ENCODE results near the gene ERI3.
"Not testable (repeated sequence)": the region's sequence is repeated elsewhere in the genome, so short reads cannot be mapped to it uniquely, and the experiment has no call there.

ERI3 gene

DNA sequence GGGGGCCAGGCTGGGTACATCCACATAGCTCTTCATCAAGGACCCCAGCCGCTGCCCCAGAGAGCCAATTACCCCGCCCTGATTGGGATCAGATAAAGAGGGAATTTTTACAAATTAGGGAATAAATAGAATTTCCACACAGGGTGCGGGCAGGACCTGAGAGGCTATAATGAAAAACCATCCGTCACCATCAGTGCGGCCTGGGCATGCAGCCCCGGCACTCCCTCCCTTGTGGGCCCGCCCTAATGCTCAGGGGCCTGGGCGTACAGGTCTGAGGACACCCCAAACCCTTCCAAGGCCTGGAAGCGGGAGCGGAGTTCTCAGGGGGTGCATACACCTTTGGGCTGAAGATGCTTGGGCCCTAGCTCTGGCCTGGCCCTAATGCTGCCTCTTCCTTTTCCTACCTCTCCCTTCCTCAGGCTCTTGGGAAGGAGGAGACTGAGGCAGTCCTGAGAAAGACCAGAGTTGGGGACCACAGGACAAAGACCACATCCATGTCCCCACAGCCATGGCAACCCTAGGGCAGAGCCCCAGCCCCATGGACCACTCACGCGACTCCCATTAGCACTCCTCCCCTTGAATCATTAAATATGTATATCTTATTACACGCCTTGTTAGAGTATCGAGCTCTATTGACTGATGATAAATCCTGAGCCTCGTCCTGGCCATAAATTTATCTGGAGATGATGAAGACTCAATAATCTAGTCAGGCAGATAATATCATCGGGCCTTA lies 125.5 kb downstream of the ERI3 start:
- DNase-seq = no peak

- no peak for DNase-seq
These were observed 126.8 kb downstream of the ERI3 start for GRCh38 chr1:44228218-44228617.

GRCh38 chr1:44227211-44227610 lies 127.8 kb downstream of the ERI3 start:
- no peak for DNase-seq

DNA sequence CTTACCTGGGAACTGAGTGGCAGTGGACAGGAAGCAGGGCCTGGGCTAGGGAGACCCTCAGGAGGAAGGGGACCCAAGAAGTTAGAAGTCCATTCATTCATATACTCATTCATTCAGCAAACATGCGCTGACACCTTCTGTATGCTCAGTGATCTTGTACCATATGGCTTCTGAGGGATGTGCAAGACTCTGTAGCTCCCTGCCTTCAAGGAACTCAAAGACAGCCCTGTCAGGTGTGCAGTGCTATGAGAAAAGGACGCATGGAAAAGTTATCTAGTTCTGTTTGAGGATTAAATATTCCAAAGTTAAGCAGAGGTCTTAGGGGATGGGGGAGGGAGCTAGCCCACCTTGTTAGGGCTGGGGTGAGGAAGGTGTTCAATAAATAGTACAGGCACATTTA lies 129.3 kb downstream of the ERI3 start:
- DNase-seq = no peak

- DNase-seq = no peak
These were observed 131.9 kb downstream of the ERI3 start for GRCh38 chr1:44223187-44223610.

GRCh38 chr1:44222397-44223186 lies 132.5 kb downstream of the ERI3 start:
- DNase-seq = no peak

DNA sequence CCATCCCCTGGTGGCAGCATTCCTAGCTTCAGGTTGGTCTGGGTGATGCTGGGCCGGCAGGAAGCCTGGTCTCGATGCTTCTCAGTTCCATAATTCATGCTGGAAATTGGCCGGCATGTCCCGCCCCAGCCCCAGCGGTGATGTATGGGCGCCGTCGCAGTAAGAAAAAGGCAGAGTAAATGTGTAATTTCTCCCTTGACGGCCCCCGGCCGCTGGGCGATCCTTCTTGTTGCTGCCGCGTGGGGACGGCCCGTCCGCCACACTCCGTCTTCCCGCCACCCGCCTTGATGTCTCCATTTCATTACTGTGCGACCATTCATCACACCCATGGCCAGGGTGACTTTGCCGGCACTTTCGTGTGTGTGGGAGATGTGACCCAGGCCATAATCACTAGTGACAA lies 133.3 kb downstream of the ERI3 start:
- no peak for DNase-seq

GRCh38 chr1:44220755-44221154 lies 134.3 kb downstream of the ERI3 start:
- DNase-seq = no peak

- DNase-seq = no peak
These were observed 134.9 kb downstream of the ERI3 start for GRCh38 chr1:44220001-44220751.

DNA sequence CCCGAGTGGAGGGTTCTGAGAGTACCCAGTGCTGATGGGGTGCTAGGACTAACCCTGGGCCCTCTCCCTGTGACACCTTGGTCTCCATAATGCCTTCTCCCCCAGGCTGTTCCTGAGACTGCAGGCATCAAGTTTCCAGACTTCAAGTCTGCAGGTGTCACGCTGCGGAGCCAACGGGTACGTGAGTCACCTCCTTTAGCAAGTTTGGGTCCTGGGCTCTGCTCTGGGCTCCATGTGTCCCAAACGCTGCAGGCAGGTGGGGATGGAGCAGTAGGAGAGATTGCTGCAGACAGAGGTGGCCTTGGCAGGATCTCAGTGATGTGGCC lies 135.8 kb downstream of the ERI3 start:
- DNase-seq = no peak

DNA sequence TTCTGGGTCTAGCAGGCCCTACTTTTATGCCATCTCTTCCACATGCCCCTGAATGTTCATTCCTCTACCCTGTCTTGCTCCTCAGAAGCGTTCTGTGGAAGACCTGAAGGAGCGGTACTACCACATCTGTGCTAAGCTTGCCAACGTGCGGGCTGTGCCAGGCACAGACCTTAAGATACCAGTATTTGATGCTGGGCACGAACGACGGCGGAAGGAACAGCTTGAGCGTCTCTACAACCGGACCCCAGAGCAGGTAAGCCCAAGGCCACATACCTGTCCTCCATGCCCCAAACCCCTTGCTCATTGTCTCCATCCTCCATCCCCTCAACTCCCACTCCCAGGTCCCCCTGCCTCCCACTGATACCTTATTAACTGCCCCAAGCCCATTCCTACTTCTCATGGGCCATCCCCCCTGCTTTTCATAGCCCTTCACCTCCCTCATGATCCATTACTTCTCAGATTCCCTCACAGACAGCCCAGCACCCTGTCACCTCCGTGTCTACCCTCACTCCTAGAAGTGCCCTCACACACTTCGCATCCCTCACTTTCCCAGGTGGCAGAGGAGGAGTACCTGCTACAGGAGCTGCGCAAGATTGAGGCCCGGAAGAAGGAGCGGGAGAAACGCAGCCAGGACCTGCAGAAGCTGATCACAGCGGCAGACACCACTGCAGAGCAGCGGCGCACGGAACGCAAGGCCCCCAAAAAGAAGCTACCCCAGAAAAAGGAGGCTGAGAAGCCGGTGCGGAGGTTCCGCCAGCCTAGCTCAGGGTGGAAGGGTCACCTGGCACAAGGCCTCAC lies 136.4 kb downstream of the ERI3 start:
- no peak for DNase-seq

- peak; percentile 44 for DNase-seq
These were observed 137.1 kb downstream of the ERI3 start for GRCh38 chr1:44217809-44218410.

DNA sequence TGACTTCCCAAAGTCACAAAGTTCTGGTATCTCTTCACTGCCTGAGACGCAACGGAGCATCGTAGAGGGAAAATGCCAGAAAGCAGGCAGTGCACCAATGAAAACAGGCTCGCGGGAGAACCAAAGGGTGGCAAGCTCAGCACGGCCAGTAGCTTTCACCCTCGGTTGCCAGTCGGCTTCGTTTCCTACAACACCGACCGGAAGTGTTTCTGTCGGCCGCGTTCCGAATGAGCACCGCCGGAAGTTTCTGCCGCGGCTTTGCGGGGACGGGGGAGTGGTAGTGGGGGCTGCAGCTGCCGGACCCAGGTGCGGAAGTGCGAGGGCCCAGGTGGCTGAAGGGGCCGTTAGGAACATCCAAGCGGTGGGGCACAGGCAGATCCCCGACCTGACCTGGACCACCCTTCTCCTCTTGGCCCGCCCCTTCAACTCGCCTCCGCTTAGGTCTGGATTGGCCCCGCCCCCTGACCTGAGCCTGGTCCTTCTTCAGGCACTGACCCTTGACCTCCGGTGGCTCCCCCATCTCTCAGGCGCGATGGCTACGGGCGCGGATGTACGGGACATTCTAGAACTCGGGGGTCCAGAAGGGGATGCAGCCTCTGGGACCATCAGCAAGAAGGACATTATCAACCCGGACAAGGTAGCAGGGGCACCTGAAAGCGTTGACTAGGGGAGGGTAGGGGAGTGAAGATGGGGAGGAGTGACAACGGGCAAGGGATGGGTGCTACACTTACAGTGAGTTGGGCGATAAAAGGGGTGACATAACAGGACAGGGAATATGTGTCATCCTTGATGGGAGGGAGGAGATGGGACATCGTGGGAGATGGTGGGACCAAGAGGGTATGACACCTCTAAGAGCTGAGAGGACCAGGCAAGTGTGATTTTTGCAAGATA lies 141.6 kb downstream of the ERI3 start, which contains the start of gene DMAP1:
Gene DMAP1, plus strand, starts transcription at position 250 of the 891 bp plus-strand sequence. Its CDS starts 283 bp downstream, at position 533.
- DNase-seq = peak; percentile 90

DNA sequence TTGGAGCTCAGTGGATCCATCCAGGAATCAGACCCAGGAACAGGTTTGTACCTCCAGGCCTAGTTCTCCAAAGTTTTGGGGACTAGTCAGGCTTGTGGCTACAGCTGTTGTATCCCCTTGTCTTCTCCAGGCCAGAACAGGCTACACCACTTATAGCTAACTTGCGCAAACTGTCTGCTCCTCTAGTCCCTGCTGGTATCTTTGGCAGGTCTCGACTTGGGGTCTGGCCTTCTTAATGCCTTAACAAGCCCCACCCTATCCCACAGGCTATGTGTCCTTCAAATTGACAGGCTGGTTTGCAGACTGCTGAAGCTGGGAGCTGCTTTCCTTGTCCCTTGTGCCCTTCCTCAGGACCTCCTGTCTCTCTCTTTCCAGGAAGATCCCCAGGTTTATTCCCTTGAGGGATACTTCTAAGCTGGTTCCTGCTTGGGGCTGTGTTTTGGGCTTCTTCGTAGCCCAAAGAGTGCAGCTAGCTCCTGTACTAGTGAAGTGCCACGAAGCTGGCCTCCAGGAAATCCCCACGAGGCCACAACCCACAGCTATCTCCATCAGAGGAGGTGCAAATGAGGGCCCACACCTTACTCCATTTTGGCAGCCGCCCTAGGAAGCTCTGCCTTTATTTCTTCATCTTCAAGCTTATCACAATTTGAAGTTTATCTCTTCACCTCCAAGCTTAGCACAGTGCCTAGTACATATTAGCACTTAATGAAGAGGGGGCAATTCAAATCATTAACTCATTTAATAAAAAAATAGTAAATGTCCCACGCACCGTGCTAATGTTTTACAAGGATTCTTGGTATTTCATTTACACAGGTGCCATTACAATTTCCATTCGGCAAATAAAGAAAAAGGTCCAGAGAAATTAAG lies 142.5 kb downstream of the ERI3 start:
- no peak for DNase-seq

GRCh38 chr1:44210595-44210994 lies 144.5 kb downstream of the ERI3 start:
- DNase-seq = no peak

GRCh38 chr1:44208226-44208625 lies 146.8 kb downstream of the ERI3 start:
- DNase-seq = no peak

GRCh38 chr1:44206545-44206944 lies 148.5 kb downstream of the ERI3 start:
- DNase-seq = not testable (repeated sequence)

- DNase-seq = no peak
These were observed 154.7 kb downstream of the ERI3 start for GRCh38 chr1:44200336-44200735.

GRCh38 chr1:44174630-44175029 lies 180.4 kb downstream of the ERI3 start:
- DNase-seq = no peak

Data from NCI-H345 (cell line).